HG03159 (cell line): ENCODE results near the gene NELL1.

ENCODE experiments used
- ATAC-seq: cut with Tn5 transposase; IDR thresholded peaks from one replicate; pipeline ENCODE4 v1.9.1; 2021; ENCODE audit warnings: mild to moderate bottlenecking, moderate library complexity; ENCODE audit not compliant: unreplicated experiment

The NELL1 gene

GRCh38 chr11:21622995-21623394, 953.6 kb downstream of the NELL1 start:
- no peak for ATAC-seq
